Measurements from ENCODE around the gene PICK1.

Gene PICK1

DNA sequence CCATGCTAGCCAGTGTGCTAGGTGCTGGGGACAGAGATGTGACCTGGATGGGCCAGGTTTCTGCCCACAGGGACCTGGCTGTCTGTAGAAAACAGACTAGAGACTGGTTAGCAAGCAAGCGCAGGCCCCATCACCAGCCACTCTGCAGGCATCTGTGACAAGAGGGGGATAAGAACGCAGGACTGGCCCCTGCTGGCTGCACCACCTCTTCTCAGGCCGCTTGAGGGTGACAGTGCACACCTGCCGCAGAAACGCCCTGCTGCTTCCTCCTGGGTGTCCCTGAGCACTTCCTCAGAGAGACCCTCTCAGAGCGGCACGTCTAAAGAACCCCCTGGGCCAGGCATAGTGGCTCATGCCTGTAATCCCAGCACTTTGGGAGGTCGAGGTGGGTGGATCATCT lies 5.9 kb upstream of the PICK1 start:
- DNase-seq: no peak

DNA sequence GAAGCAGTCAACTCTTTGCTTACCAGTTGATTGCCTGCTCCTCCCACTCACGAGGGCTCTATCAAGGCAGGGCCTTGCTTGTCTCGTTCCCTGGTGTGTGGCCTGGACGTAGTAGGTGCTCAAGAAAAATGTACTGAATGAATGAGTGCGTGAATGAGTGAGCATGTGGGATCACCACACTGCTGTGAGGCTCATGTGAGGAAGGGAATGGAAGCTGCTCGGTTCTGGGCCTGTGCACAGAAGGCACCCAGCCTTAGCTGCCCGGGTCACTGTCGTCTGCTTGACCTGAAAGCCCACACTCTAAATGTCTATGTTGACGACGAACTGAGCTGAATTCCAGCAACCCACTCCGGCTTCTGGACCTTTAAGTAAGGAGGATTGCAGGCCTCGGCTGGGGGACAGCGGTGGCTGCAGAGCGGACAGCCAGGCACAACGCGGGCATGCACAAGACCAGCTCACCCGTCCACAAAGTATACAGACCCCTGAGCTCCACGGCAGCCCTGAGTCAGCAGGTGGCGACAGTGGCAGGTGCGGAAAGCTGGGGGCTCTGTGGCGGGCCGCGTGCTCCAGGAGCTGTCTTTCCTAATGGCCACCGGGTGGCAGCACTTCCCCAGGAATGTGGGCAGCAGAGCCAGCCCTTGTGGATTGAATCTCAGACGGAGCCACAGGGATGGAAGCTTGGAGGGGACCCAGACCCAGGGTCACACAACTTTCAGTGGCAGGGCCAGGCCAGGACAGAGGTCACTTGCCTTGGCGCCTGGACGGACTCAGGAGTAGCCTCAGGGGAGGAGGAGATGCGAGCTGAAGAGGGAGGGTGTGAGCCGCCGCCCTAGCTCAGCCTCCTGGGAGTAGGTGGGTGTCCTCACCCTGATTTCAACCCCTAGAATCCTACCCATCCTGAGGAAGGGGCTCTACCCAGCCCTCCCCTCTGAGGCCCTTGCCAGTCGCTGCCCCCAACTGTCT lies 5.0 kb upstream of the PICK1 start:
- DNase-seq: peak; percentile 92

DNA sequence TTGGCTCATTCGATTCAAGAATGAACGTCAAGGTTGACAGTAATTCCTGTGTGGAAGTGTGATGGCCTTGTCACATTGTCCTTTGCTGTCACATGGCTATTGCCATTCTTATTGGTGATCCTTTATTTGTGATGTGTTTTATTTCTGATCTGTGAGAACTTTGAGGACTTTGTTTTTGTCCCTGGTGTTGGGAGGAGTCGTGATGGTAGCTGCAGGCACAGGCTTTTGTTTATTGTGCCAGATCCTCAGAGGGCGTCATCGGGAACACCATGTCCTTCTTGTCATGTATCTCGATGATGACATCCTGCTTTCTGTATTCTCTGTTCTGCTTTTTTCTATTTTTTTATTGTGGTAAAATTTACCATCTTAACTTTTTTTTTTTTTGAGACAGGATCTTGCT lies 5.6 kb downstream of the PICK1 start:
- DNase-seq: no peak

DNA sequence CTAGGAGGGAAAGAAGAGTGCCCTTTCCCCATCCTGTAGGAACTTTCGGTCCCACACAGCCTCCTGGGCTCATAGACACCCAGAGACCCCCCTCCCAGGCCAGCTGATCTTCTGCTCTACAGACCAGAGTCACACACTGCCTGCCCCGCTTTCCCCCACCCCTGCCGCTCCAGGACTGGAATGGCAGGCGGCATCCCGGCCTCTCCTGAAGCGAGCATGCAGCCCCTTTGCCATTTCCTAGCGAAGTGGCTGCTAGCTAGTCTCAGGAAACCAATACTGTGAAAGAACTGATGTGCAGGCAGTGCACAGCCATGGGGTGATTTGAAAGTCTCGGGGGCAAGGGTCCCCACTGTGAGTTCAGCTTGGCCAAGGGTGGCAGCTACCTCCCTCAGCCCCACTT lies 8.3 kb downstream of the PICK1 start:
- no peak for DNase-seq

DNA sequence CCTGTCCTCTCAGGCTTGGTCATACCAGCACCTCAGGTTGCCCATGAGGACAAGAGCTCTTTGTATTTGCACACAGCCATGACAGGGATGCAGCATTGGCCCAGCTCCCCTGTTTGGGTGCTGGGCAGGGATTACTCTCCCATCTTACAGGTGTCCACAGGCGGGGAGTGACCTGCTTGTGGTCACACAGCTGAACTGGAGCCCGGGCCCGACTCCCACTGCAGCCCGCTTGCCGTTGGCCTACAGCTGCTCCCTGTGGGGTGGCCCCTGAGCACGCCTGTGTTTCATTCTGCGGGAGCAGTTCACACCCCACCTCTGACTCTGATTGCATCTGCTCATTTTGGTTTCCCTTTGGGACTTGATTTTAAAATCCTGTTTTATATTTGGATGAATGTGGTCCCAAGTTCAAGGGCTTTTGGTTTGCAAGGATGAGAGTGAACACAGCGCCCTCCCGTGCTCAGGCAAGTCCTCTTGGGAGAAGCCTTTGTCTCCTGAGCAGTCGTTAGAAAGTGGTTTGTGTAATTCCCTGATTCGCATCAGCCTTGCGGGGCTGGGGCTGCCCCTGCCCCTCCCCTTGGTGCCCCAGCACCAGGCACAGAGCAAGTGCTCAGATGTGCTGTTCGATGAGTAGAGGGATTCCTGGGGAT lies 9.3 kb downstream of the PICK1 start:
- no peak for DNase-seq

DNA sequence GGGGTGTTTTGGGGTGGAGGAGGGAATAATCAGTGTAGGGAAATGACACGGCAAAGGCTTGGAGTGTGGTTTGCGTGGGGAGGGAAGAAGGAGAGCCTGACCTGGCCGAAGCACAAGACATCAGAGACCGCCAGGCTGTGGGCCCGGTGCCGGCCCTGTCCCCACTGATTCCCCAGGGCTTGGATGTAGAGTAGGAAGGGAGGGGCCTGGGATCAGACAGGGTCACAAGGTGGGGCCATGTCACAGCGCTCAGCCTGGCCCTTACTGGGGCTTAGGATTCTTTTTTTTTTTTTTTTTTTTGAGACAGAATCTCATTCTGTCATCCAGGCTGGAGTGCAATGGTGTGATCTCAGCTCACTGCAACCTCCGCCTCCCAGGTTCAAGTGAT lies 9.8 kb downstream of the PICK1 start:
- no peak for DNase-seq

DNA sequence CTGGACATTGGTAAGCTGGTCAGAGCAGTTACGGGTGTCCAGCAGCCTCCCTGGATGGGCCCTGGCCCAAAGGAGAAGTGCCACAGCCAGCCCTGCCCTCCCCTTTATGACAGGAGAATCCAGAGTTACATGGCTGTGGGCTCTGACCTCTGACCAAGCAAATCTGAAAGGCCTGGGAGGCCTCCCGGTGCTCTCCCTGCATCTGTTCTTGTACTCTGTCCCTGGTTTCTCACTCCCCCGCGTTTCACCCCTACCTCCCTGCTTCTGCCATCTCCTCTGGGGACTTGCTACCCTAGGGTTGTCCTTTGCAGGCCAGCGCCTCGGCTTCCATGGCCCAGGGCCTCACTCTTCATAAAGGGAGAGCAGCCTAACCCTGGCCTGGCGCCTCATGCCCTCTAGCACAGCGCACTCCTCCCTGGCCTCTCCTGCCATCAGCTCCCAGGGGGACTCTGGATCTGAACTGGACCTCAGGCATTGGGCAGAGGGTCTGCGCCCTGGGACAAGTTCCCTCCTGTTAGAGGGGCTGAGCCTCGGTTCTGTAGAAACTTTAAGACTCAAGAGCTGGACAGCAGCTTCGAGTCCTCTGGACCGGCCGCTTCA lies 10.7 kb downstream of the PICK1 start:
- DNase-seq: no peak

DNA sequence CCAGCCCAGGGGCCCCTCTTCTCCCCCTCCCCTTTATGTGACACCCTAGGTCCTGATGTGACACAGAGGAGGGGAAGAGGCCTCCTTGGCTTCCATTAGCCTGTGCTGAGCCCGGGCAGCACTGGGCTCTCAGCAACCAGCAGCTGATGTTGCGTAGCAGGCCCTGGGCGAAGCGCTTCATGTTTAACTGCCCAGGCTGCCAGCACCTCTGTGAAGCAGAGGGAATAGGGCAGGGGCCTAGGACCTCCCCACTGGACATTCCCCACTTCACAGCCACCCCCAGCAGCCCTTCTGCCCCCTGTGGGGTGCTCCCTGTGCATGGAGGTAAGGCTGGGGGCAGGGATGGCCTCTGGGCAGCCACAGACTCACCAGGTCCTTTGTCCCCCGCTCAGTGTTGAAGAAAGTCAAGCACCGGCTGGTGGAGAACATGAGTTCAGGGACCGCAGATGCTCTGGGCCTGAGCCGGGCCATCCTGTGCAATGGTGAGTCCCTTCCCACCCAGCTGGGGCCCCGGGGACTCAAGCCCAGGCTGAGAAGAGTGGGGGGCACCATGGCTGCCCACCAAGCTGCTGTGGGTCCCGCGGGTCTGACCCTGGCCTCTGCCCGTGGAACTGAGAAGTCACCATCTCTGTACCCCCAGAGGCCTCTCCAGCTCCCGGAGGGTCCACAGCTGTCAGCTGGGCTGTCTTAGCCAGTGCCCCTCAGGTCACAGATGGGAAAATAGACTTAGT lies 11.6 kb downstream of the PICK1 start:
- no peak for DNase-seq

DNA sequence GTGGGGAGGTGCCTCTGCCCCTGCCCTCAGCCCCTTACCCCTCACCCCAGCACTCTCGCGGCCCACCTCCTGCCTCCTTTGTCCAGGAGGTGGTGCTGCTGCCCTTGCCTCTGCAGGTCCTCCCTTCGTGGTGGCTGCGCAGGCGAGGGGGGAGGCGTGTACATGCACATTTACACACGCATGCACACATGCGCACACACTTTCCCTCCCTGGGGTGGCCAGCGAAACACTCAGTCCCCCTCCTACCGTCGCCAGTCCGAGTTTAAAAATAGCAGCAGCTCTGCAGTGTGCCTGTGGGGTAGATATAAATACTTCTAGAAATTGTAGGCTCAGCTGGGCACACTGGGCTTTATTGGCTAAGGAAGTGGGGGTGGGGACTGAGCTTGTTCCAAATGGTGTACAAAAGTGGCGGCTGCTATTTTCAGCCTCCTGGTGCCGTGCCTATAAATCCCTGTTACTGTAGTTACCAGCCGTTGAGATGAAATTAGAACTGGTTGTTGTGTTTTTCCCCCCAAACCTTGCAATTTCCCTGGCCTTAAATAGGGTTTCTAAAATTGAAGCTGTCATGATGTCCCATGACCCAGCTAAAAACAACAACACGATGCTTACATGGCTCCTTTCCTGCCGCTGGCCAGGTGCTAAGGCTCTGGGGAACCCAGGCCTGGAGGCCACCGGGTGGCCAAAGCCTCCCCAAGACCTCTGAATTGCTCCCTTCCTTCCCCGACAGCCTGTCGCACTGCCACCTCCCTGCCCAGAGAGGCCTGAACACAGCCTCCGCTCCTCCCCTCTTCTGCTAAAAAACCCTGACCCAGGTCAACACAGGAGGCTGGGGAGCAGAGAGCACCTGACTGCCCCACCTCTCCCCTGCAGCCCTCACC lies 12.4 kb downstream of the PICK1 start:
- no peak for DNase-seq

DNA sequence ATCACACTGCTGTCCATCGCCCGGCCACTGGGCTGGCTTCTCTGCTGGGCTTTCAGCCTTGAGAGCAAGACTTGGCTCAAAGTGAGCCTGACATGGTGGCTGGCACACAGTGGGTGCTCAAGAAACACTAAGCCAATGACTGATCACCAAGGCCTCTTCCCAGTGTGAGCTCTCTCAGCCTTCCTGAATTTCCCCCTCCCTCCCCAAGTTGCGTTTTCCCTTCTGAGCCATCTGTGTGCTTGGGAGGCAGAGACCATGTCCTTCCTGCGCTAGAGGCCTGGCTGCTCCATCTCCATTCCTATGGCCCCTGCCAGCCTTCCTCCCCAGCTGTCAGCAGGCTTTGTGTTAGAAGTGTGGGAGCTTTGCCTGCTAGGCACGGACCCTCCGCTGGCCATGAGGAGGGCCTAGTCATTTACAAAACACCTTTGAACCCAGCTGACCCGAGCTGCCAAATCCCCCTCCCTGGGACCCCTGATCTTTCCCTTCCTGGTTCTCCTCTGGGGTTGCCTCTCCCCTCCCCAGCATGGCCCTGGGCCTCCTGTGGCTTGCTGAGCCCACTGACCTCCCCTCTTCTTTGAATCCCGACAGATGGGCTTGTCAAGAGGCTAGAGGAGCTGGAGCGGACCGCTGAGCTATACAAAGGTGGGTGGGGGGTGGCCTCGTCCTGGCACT lies 13.2 kb downstream of the PICK1 start:
- DNase-seq: no peak

DNA sequence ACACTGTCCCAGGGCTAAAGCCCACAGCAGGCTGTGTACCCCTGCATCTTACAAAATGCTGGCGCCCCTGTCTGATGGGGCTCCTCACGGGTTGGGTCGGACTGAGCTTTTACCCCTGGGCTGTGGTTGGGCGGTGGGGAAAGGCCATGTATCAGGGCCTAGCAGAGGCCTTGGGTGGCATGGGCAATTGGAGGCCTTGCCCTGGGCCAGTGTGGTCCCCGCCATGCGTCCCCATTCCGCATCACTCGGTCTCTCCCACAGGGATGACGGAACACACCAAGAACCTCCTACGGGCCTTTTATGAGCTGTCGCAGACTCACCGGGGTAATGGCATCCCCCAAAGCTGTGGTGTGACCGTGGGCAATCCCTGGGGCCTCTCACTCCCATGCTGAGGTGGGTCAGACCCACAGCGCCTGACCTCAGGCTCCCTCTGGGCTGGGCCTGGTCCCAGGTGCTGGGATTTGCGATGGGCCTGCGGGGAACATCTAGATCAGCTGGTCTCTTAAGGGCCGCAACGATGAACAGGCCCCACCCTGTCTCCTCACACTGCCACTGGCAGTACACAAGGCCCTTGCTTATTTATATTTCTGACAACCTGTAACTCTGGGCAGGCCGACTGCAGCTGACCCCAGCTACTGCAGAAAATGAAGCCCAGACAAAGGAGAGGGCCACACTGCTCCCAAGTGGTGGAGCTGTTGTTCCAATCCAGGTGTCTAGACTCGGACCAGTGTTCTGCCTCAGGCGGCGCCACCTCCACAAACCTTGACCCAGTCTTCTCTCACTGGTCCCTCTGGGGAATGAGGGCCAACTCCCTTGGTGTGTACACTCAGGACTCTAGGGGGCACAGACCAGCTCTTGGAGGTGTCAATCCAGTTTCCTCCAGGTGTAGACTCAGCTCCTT lies 14.5 kb downstream of the PICK1 start:
- no peak for DNase-seq

DNA sequence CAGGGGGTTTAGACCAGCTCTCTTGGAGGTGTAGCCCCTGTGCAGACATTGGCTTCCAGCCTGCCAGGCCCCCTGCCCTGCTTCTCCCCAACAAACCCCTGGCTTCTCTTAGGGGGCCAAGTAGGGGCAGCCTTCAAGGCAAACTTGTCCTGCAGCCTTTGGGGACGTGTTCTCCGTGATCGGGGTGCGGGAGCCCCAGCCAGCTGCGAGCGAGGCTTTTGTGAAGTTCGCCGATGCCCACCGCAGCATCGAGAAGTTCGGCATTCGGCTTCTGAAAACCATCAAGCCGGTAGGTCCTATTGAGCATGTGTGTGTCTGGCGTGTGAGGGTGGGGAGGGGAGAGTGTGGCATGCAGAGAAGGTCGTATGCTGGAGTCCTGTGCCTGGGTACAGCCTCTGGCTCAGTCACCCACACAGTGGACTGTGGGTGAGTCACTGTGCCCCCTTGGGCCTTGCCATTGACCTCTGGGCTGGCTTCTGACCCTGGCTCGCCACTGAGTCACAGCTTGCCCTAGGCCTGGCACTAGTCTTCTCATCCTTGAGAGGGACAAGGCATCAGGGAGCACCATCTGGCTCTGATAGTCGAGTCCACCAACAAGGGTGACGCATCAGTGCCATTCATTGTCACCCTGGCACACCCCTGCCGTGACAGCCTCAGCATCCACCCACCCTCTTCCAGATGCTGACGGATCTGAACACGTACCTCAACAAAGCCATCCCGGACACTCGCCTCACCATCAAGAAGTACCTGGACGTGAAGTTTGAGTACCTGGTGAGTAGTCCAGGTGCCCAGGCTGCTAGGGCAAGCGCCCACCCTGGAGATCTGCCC lies 15.3 kb downstream of the PICK1 start:
- DNase-seq: no peak

DNA sequence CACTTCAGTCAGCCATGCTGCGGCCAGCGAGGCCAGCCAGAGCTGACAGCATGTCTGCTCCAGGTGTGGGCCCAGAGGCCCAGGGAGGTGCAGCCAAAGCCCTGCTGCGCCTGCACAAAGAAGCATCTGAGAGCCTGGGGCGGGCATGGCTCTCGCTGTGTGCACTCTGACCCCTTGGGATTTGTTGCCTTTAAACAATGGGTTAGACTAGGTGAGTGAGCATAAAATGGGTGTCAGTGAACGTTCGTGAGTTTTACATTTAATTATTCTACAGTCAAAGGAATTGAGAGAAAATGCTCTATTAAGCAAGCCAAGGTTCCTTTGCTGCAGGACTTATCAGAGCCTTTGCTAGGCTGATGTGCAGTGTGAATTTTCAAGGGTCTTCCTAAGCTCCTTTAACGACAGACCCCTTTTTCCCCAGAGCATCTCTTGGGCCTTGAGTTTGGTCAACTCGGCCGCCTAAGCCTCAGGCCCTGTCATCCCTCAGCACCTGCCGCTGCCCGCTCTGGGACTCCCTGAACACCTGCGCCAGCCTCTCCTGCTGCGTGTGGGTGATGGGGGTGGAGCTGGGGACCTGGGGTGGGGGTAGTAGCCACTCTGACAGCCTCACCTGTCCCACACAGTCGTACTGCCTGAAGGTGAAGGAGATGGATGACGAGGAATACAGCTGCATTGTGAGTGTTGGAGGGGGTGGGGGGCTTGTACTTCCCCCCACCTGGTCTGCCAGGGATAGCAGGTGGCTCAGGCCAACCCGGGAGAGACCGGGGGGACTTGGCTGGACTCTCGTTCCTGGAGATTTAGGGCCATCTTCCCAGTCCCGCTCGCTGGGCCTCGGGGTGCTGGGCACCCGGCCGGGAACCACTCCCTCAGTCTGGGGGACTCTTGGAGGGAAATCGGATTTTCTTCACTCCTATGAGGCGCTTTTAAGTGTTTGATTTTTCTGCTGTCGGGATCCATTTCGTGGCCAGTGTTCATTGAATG lies 16.2 kb downstream of the PICK1 start:
- DNase-seq: no peak

DNA sequence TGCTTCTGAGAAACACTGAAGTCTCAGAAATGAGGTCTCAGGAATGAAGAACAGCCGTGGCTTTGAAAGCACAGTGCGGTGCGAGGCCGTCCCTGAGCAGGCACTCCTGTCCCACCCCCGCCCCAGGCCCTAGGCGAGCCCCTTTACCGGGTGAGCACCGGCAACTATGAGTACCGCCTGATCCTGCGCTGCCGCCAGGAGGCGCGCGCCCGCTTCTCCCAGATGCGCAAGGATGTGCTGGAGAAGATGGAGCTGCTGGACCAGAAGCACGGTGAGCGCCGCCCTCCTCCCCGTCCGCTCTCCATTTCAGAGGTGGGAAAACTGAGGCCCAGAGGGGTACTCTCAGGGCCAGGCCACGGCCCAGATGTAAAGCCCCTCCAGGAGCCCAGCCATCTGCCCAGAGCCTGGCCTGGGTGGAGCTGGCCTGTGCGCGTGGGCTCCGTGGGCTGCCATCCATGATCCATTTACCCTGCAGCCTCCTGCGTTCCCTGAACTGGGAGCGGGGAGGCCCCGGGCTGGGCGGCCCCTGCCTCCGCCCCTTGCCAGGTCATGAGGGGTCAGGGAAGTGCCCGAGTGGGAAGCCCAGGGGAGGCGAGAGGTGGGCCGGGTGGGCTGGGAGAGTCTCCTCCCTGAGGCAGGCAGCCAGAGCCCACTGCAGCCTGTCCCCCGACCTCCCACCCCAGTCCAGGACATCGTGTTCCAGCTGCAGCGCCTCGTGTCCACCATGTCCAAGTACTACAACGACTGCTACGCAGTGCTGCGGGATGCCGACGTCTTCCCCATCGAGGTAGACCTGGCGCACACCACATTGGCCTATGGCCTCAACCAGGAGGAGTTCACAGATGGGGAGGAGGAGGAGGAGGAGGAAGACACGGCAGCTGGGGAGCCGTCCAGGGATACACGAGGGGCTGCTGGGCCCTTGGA lies 17.2 kb downstream of the PICK1 start:
- peak; percentile 91 for DNase-seq

DNA sequence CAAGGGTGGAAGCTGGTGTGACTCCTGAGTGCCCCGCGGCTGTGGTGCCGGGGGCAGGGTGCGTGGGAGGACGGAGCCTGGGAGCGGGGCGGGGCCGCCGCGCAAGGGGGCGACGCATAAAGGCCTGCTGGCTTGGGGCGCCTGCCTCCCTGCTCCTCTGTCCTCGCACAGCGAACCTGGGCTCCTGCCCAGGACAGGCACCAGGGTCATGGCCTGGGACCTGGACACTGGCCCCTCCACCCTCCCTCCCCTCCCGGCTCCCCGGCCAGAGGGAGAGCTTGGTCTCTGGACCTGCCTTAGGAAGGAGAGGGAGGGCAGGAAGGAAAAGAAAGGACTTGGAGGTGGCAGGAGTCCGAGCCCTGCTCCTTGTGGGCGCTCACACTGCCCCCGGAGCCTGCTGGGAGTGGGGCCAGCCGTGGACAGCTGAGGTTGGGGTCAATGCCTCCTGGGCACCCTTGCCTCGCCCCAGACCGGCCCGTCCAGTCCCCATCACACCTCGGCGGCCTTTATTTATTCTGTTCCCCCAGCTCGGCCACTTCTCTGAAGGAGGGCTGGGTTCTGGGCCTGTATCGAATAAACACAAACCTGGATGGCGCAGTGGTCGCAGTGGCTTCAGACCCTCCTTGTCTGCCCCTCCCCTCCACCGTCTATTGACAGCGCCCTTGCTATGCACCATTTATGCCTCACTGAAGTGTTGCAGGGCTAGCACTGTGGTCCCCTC lies 18.1 kb downstream of the PICK1 start:
- DNase-seq: no peak

DNA sequence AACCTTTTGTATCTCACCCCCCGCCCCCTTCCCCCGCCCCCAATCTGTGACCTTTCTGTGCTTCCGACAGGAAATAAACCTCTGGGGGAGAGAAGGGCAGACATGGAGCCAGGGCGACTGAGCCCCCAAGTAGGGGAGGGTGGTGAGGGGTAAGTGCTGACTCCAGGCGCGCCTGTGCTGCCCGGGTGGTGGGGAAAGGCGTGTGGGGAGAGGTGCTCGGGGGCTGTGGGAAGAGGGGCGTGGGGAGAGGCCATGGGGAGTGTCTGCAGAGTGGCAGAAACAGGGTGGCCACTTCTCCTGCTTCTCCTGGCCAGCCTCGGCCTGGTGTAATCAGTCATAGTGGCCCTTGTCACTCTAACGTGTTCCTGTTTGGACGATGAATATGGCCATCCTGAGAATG lies 18.8 kb downstream of the PICK1 start:
- DNase-seq: no peak

DNA sequence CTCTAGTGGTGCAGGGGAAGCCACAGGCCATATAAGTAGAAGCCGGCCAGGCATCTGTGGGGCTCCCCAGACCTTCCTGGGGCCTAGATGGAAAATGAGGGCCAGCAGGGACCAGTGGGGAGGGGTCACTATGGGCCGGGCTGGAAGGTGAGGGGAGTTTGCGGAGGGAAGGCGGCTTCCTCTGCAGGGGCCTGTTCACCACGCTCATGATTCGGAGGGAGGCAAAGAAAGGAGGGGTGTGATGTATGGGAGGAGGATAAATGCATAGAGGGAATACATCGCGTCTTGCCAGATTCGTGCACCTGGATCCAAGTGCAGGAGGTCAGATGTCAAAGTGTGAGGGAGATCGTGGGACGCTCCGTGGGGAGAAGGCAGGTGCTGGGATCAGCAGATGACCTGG lies 19.9 kb downstream of the PICK1 start:
- DNase-seq: no peak
